ENCODE measurements around the gene ERN1.

The ERN1 gene

GRCh38 chr17:64001763-64002529 lies 128.0 kb downstream of the ERN1 start:
- DNase-seq: no peak

- DNase-seq: no peak
Observed at GRCh38 chr17:64001091-64001579, 128.8 kb downstream of the ERN1 start.

DNA sequence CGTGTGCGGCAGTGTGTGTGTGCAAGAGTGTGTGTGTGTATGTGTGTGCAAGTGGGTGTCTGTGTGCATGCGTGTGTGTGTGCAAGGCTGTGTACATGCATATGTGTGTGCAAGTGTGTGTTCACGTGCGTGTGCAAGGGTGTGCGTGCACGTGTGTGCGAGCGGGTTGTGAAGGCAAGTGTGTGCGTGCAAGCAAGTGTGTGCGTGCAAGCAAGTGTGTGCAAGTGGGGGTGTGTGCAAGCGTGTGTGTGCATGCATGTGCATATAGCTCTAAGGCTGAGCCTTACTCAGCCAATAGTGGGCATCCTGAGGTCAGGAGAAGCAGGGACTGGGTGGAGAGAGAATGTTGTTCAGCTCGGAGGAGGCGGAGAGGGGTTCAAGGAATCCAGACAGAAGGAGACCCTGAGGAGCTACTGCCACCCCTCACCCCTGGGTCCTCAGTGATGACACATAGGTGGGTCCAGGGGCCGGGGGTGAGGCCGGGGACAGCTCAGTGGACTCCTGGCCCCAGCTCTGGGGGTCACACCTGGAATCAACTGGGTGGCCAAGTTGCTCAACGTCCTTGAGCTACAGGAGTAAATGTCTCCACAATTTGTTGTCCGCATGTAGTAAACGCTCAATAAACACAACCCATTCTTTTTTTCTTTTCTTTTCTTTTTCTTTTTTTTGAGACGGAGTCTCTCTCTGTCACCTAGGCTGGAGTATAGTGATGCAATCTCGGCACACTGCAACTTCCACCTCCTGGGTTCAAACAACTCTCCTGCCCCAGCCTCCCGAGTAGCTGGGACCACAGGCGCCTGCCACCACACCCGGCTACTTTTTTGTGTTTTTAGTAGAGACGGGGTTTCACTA lies 130.0 kb downstream of the ERN1 start:
- no peak for DNase-seq

DNA sequence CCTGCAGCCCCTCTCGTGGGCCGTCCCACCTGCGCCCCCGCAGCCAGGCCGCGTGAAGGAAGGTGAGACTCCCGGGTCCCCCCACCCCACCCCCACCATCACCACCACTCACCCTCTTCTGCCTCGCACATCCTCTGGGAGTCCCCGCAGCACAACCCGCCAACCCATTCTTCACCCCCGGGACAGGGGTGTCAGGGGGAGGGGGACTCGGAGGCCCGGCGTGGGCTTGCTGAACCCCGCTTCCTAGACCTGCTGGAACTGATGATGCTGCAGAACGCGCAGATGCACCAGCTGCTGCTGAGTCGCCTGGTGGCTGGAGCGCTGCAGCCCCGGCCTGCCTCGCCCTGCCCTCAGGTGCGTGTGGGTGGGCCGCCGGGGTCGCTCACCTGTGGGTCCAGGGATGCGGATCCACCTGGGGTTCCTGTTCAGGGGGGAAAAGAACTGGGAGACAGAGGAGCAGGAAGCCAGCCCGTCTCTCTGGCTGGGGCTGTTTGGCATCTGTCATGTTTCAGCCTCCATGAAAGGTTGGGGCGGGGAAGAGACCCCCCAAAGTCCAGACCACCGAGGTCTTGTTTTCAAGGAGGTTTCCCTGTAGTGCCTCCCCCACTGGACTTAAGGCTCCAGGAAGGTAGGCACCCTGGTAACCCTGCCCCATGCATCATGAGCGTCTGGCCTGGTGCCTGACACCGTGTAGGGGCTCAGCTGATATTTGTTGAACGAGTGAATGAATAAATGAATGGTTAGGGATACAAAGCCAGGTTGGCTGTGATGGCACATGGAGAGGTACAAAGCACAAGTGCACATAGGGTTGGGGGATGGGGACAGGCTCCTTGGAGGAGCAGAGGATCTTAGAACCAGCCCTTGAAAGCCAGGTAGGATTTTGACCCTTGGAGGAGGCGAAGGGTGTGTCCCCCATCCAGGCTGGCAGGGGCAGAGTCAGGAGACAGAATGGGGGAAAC lies 130.9 kb downstream of the ERN1 start:
- DNase-seq: no peak

DNA sequence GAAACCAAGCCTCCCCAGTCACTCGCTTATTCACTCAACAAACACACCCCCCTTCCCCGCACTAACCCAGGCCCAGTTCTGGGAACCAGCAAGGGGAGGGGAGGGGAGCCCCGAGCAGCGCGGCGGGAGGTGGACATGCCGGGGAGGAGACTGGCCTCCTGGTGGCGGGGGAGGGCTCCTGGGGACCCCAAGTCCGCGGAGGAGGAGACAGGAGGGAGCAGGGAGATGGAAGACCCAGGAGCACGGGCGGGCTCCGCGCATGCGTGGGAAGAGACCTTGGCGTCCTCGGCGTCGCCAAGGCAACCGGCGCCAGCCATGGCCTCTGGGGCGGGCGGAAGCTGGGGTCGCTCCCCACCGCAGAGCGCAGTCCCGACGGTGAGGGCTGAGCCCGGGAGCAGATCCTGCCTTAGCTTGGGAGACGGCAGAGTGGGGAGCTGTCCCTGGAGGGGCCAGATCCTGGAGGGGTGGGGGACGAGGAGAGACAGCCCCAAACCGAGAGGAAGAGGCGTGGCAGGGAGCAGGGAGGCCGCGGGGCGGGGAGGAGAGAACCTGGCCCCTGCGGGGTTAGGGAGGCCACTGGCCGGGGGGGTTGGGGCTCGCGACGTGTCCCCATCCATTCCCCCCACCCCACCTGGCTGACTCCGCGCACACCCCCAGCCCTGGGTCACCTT lies 131.8 kb downstream of the ERN1 start, which contains the start of gene PRR29:
Gene PRR29 (plus strand): TSS at position 302 of the 671 bp plus-strand sequence. CDS start 14 bp downstream, at position 316.
- peak; percentile 90 for DNase-seq

DNA sequence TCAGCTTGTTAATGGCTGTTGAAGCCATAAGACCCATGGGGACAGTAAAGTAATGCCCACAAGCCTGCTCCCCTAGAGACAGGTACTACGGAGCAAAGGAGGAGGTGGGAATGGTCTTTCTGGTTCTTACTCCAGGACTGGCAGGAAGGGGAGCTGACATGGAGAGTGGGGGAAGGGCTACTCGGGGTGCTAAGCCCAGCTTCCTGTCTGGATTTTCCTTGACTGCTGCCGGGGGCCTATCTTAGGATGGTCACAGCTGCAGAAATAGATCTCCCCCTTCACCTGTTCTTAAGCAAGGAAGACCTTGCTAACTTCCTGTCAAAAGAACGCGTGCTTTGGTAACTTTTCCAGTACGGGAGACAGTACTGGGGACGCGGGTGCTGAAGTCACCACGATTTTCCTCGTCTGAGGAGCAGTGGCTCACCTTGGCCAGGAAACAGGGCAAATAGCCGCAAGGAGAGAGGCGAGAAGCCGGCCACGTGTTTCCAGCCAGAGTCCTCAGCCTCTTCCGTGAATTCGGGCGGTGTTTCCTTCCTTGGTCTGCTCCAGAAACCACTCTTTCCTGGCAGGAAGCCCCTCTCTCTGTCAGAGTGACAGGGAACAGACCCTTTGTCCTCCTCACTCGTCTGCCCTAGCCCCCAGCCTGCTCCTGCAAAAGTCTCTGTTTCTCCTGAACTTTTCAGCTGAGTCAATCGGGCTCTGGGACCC lies 132.4 kb downstream of the ERN1 start:
- no peak for DNase-seq

DNA sequence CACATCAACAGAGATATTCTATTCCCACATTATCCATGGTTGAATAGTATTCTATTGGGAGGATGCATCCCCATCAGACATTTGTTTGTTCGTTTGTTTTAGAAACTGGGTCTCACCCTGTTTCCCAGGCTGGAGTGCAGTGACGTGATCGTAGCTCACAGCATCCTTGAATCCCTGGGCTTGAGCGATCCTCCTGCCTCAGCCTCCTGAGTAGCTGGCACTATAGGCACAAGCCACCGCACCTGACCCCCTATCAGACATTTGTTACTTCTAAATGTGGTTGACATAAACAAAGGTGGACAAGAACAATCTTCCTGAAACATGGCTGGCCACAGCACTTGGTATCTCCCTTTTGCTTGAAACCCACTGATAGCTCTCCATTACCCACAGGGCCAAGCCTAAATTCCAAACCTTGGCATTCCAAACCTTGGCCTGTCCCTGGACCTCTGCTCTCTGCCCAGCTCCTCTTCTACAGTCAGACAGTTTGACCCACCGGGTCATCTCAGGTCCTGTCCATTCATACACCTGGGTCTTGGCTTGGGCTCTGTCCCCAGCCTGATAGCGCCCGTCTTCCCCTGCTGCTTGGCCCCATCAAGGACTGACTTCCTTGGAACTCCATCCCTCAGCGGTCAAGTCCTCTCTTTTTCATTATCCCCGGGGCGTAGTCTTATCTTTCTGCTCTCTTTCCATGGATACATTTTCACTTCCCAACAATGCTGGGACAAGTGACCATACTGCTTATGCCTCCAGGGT lies 133.3 kb downstream of the ERN1 start:
- no peak for DNase-seq

DNA sequence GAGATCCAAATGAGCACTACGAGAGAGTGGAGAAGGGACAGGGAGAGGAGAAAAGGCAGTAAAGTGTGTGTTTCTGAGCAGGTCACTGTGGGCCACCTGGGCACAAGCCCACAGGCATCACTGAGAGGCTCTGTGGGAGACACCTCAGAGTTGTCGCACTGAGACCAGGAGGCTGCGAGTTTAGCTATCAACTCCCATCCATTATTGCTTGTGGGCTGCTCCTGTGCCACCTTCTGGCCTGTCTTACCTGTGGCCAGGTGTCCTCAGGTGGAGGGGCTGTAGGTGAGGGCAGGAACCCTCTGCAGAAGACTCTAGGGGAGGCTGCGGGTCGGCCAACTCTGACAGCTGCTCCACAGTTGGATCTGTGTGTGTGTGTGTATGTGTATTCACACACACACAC lies 134.3 kb downstream of the ERN1 start:
- no peak for DNase-seq

GRCh38 chr17:63993368-63993985 lies 136.5 kb downstream of the ERN1 start:
- no peak for DNase-seq

DNA sequence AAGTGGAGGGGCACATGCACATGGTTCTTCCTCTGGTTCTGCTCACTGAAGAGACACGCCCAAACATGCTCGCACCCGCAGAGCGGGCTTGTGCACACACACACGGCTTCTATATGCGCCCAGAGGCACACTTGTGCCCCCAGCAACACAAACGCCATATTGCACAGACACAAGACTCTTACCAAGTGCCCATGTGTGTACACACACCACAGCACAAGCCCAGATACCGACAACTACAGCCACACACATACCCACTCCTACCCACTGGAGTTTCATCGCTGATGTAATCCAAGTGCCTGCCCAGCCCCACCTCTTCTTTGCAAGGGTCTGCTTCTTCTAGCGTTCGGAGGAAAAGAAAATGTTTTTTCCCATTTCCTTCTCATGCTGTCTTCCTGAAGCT lies 138.3 kb downstream of the ERN1 start:
- no peak for DNase-seq

DNA sequence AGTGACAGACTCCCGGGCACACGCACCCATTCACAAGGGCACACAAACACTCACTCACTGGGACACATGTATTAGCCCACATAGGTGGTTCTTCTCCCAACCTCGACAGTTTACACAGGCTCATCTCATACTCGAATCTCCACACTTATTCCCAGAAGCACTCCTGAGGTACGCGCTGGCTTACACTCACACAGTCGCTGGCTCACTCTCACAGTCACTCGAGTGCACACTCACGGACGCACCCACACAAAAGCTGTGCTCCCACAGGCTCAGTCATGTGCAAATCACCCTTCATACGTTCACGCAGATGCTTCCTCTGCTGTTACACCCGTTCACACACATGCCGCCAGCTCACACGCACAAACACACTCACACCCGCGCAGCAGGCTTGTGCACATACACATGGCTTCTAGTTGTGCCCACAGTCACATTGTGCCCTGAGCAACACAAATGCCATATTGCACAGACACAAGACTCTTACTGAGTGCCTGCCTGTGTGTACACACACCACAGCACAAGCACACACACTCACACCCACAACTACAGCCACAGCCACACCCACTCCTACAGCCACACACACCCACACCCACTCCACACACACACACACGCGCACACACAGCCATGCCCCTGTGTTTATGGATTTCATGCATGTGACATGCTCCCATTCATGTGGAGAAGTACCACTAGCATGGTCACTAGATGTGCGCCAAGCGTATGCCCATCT lies 140.2 kb downstream of the ERN1 start:
- DNase-seq: no peak
